ENCODE data around the gene SELENOK.

The SELENOK gene

DNA sequence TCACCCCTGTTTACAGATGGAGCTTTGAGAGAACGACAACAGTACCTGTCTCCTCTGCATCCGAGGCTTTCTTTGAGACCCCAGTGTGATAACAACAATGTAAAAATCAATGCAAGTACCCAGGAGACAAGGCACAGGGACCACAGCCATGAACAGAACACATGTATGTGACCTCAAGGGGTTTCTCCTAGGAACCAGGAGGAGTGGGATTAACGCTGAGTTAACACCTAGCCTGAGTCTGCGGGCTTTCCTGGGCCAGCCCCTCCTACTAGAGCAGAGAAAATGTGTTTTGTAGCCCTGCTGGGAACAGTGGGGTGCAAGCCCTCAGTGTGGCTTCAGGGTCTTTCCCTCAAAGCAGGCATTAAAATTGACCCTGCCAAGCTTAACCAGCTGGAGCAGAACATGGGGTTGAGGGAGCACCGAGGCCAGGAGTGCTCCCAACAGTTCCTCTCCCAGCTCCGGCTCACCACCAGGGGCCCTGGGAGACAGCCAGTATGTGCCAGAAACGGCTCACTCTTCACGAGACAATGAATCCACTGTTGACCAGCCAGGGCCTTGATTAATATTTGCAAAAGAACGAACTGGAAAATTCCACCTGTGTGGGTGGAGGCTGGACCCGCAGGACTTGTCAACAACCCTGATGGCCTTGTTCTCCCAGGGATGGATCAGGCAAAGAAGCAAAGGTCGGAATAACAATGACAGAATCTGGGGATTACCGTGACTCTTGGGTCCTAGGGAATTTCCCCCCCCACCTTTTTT is 49.0 kb downstream of the SELENOK start:
- DNase-seq (ENCODE audit: low read depth): no peak

DNA sequence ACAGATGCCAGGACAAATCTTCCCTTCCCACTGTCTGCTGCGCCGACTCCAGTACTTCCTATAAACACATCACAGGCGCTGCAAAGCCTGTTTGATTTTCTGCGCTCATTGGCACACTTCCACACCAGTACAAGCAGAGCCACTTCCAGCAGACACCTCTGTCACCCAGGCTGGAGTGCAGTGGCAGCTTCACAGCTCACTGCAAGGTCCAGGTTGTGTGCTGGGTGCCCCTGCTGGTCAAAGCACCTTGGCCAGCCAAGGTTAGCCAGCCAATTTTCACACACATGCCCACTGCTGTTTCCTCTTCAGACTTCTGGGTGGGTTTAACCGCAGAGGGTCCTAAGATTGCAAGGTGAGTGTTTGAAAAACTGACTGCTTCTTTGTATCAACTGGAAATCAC is 50.4 kb downstream of the SELENOK start:
- DNase-seq (ENCODE audit: low read depth): no peak

DNA sequence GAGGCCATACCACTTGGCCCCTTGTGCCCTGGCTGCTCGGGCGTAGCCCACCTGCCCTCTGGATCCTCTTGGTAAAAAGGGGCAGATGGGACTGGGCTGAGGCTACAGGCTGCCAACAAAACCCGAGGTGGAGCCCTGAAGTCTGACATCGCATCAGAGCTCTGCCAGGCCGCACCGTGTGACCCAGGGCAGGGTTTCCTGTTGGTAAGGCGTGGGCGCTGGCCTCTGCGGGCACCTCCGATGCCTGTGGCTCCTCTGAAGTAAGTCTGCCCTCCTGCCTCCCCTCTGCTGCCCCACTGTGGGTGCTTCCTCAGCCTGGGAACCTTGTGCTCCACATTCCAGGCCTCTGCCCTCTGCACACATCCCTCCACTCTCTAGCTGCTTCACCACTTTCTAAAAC is 54.3 kb downstream of the SELENOK start:
- DNase-seq (ENCODE audit: low read depth): no peak

DNA sequence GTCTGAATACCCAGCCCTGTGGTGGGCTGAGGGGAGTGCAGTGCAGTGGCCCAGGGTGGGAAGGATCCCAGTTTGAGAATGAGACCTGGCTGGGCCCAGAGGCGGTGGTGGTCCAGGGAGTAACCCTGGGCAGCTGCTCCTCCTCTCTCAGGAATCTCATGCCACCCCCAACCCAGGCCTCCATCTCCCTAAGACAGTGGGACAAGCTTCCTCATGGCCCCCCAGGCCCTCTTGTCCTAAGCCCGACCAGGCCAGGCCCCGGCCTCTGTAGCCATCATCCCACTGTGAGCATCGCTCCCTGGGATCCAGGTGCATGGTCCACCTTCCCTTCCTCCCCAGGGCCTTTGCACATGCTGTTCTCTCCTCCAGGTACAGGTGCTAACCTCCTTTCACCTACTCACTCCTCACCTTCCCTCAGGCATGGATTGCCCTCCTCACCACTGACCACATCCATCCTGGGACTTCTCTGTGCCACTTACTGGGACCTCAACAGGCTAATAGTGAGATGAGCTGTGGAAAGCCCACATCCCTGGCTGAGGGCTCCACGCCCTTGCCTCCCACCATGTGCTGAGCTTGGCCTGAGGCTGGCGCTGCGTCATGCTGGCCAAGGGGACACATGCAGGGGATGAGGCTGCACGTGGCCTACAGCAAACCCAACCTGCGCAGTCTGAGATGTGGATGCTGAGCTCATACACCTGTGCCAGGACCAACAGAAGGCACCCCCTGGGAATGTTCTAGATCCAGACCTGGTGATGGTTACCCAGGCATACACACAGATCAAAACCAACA is 55.4 kb downstream of the SELENOK start:
- DNase-seq (ENCODE audit: low read depth): no peak

DNA sequence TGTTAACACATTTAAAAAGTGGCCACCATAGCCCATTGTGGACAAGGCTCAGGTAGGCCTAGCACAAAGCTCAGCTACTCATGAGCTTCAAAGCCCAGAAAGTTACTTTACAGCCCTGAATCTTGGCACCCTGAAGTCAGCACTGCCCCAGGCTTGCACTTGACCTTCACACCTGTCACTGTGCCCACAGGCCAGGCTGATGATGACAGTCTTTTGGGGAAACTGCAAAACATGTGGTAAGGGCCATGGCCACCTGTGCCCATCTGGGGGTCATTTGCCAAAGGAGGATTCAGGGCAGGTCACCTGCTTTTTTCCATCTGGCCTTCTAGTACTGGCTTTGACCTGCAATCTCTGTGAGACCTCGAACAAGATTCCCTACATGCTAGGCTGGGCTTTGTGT is 56.4 kb downstream of the SELENOK start:
- DNase-seq (ENCODE audit: low read depth): no peak

DNA sequence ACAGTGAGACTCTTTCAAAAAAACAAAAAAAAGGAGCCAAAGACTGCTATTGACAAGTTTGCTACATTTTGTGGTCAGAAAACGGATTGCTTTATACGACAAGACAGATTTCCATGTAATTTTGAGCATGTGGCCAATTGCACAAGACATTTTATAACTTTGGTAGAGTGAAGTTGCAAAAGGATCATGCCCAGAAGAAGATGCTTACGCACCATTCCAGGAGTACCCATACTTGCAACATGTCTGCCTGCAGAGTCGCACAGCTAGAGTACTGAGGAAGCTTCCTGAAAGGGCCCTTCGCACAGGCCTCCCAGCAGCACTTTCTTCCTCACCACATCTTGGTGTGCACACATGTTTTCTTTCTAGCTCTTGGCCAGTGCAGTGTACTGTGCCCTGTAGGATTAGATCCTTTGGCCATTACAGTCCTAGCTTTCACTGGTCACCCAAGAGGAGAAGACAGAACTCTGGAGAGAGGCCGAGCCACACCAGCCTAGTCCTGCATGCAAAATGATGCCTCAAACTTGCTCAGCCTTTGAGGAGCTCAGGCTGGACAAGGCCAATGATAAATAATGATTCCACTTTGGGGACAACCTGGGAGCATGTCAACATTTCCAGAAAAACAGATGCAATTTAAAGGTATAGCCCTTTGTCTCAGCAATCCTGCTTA is 57.1 kb downstream of the SELENOK start:
- no peak for DNase-seq (ENCODE audit: low read depth)

Measured in HS-5 (cell line).